GM12875 (cell line): ENCODE data around the gene NNAT.

Experiments used
- H3K4me3 ChIP-seq: one replicate; pipeline ENCODE4 v1.5.1; 2011; ENCODE audit warnings: low read depth, low read length, control low read depth
- CTCF ChIP-seq: IDR thresholded peaks from 2 replicates; pipeline ENCODE4 v1.5.1; 2011; ENCODE audit warnings: low read depth, mild to moderate bottlenecking, control low read depth, inconsistent platforms, low read length, moderate library complexity, borderline replicate concordance; ENCODE audit not compliant: insufficient read depth

The NNAT gene

GRCh38 chr20:37558306-37558705 lies 37.3 kb downstream of the NNAT start:
- H3K4me3 ChIP-seq = no peak overlapping the region
- TF ChIP-seq CTCF = no peak

GRCh38 chr20:37558779-37559178 lies 37.7 kb downstream of the NNAT start:
- no peak overlapping the region for H3K4me3 ChIP-seq
- no peak for TF ChIP-seq CTCF

DNA sequence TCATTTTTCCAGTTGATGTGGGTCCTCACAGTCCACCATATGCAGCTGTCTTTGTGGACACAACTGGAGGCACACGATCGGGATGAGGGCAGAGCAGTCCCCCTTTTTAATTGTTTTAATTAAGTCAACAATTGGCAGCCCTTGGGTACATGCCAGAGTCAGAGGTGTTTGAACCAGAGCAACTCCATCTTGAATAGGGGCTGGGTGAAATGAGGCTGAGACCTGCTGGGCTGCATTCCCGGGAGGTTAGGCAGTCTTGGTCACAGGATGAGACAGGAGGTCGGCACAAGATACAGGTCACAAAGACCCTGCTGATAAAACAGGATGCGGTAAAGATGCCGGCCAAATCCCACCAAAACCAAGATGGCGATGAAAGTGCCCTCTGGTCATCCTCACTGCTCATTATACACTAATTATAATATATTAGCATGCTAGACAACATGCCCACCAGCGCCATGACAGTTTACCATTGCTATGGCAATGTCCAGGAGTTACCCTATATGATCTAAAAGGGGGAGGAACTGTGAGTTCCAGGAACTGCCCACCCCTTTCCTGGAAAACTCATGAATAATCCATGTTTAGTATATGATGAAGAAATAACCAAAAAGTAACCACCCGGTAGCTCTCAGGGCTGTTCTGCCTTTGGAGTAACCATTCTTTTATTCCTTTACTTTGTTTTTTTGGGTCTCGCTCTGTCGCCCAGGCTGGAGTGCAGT lies 38.4 kb downstream of the NNAT start:
- no peak for TF ChIP-seq CTCF
- H3K4me3 ChIP-seq = no peak overlapping the region

DNA sequence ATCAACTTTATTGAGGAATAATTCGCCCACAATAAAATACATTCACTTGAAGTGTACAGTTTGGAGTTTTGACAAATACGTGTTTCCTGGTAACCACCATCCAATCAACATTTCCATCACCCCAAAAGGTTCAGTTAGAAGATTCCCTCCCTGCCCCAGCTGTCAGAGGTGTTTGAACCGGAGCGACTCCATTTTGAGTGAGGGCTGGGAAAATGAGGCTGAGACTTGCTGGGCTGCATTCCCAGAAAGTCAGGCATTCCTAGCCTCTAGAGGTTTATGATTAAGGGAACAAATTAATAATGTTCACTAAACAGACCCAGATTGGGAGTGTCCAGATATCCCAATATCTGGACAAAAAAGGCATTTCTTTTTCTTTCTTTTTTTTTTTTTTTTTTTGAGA lies 39.6 kb downstream of the NNAT start:
- H3K4me3 ChIP-seq = no peak overlapping the region
- no peak for TF ChIP-seq CTCF

- no peak overlapping the region for H3K4me3 ChIP-seq
- no peak for TF ChIP-seq CTCF
Observed at GRCh38 chr20:37562695-37563480, 41.8 kb downstream of the NNAT start.

DNA sequence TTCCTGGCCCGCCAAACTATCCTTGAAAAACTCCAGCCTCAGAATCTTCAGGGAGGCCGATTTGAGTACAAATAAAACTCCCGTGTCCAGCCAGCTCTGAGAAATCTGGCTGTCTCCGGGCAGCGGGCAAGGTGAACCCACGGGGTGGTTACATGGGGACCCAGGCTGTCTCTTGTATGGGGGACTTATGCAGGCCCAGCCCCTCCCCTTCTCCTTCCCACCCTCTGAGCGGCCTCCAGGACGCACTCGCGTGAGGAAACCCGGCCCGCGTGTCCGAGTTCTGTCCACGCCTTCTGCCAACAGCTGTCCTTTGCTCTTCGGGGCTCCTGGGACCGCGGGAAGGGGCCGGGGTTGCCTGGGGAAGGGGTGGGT lies 43.0 kb downstream of the NNAT start:
- TF ChIP-seq CTCF = no peak
- H3K4me3 ChIP-seq = no peak overlapping the region
